WTC11 (cell line): ENCODE data around the gene NBEA.

Source experiments
- AR ChIP-seq: fragments of 250-450 bp; sonication (Bioruptor Pico); IDR thresholded peaks from 2 replicates; pipeline ENCODE4 v1.9.0; 2021; ENCODE audit warnings: mild to moderate bottlenecking
- CREB1 ChIP-seq: sonication (generic); formaldehyde crosslinking; IDR thresholded peaks from 2 replicates; pipeline ENCODE4 v1.8.0; 2023; ENCODE audit warnings: mild to moderate bottlenecking, missing genetic modification reagents
- CREM ChIP-seq: sonication (generic); formaldehyde crosslinking; IDR thresholded peaks from 2 replicates; pipeline ENCODE4 v1.8.1; 2022; ENCODE audit warnings: mild to moderate bottlenecking, missing genetic modification reagents, moderate library complexity
- CTCF ChIP-seq: fragments of 200-600 bp; IDR thresholded peaks from 2 replicates; pipeline ENCODE4 v1.8.0; 2022; ENCODE audit warnings: antibody characterized with exemption
- E2F4 ChIP-seq: sonication (generic); formaldehyde crosslinking; IDR thresholded peaks from 2 replicates; pipeline ENCODE4 v1.8.1; 2022; ENCODE audit warnings: low read depth, mild to moderate bottlenecking, moderate library complexity, missing genetic modification reagents, borderline replicate concordance
- IRF2 ChIP-seq: sonication (generic); formaldehyde crosslinking; IDR thresholded peaks from 2 replicates; pipeline ENCODE4 v1.8.0; 2022; ENCODE audit warnings: low read depth, missing genetic modification reagents, borderline replicate concordance
- MAX ChIP-seq: sonication (generic); formaldehyde crosslinking; IDR thresholded peaks from 2 replicates; pipeline ENCODE4 v1.8.0; 2022; ENCODE audit warnings: mild to moderate bottlenecking, missing genetic modification reagents
- SMAD3 ChIP-seq: sonication (generic); formaldehyde crosslinking; IDR thresholded peaks from 2 replicates; pipeline ENCODE4 v1.8.0; 2022; ENCODE audit warnings: missing genetic modification reagents, mild to moderate bottlenecking, borderline replicate concordance
- ZNF121 ChIP-seq: sonication (generic); formaldehyde crosslinking; IDR thresholded peaks from 2 replicates; pipeline ENCODE4 v1.8.0; 2023; ENCODE audit warnings: missing genetic modification reagents
- ZNF232 ChIP-seq: sonication (generic); formaldehyde crosslinking; IDR thresholded peaks from 2 replicates; pipeline ENCODE4 v1.8.0; 2022; ENCODE audit warnings: mild to moderate bottlenecking, missing genetic modification reagents
- TF ChIP-seq, protein P1 (sequence below): sonication (generic); formaldehyde crosslinking; IDR thresholded peaks from 2 replicates; pipeline ENCODE4 v1.8.1; 2023; ENCODE audit warnings: mild to moderate bottlenecking, missing genetic modification reagents
- TF ChIP-seq, protein P2 (sequence below): sonication (generic); formaldehyde crosslinking; conservative IDR thresholded peaks from 2 replicates; pipeline ENCODE4 v1.8.1; 2022; ENCODE audit warnings: mild to moderate bottlenecking, missing genetic modification reagents
- TF ChIP-seq, protein P3 (sequence below): sonication (generic); formaldehyde crosslinking; IDR thresholded peaks from 2 replicates; pipeline ENCODE4 v1.8.0; 2022; ENCODE audit warnings: missing genetic modification reagents
- TF ChIP-seq, protein P4 (sequence below): sonication (generic); formaldehyde crosslinking; IDR thresholded peaks from 2 replicates; pipeline ENCODE4 v1.8.1; 2023; ENCODE audit warnings: mild to moderate bottlenecking, missing genetic modification reagents, moderate library complexity

DNA sequence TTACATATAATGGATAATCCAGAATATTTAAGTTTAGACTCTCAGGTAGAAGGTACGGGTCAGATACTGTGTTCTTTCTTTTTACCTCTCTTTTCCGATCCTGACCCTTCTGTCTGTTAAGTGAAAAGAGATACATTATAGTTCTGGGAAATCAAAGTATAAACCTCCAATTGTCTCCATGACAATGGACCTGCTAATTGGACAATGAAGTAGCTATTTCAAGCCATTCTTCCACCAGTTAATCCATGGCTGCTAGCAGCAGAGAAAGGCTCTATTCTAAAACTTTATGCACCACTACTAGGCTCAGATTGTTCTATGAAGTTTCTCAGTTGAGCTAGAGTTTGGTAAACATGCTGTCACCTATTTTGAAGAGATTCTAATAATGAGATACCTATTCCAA, 8.3 kb upstream of the NBEA start:
- TF ChIP-seq, protein P1, sequence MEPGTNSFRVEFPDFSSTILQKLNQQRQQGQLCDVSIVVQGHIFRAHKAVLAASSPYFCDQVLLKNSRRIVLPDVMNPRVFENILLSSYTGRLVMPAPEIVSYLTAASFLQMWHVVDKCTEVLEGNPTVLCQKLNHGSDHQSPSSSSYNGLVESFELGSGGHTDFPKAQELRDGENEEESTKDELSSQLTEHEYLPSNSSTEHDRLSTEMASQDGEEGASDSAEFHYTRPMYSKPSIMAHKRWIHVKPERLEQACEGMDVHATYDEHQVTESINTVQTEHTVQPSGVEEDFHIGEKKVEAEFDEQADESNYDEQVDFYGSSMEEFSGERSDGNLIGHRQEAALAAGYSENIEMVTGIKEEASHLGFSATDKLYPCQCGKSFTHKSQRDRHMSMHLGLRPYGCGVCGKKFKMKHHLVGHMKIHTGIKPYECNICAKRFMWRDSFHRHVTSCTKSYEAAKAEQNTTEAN, result no peak
- TF ChIP-seq IRF2 (no peak), CTCF (no peak), MAX (no peak), AR (CRISPR knock-in tag) (no peak), SMAD3 (CRISPR knock-in tag) (no peak), CREB1 (CRISPR knock-in tag) (no peak), ZNF232 (no peak), ZNF121 (CRISPR knock-in tag) (no peak), E2F4 (no peak), CREM (CRISPR knock-in tag) (no peak)
- TF ChIP-seq, protein P2, sequence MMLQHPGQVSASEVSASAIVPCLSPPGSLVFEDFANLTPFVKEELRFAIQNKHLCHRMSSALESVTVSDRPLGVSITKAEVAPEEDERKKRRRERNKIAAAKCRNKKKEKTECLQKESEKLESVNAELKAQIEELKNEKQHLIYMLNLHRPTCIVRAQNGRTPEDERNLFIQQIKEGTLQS (CRISPR knock-in tag), result no peak
- TF ChIP-seq, protein P3, sequence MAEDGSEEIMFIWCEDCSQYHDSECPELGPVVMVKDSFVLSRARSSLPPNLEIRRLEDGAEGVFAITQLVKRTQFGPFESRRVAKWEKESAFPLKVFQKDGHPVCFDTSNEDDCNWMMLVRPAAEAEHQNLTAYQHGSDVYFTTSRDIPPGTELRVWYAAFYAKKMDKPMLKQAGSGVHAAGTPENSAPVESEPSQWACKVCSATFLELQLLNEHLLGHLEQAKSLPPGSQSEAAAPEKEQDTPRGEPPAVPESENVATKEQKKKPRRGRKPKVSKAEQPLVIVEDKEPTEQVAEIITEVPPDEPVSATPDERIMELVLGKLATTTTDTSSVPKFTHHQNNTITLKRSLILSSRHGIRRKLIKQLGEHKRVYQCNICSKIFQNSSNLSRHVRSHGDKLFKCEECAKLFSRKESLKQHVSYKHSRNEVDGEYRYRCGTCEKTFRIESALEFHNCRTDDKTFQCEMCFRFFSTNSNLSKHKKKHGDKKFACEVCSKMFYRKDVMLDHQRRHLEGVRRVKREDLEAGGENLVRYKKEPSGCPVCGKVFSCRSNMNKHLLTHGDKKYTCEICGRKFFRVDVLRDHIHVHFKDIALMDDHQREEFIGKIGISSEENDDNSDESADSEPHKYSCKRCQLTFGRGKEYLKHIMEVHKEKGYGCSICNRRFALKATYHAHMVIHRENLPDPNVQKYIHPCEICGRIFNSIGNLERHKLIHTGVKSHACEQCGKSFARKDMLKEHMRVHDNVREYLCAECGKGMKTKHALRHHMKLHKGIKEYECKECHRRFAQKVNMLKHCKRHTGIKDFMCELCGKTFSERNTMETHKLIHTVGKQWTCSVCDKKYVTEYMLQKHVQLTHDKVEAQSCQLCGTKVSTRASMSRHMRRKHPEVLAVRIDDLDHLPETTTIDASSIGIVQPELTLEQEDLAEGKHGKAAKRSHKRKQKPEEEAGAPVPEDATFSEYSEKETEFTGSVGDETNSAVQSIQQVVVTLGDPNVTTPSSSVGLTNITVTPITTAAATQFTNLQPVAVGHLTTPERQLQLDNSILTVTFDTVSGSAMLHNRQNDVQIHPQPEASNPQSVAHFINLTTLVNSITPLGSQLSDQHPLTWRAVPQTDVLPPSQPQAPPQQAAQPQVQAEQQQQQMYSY (CRISPR knock-in tag), result no peak
- TF ChIP-seq, protein P4, sequence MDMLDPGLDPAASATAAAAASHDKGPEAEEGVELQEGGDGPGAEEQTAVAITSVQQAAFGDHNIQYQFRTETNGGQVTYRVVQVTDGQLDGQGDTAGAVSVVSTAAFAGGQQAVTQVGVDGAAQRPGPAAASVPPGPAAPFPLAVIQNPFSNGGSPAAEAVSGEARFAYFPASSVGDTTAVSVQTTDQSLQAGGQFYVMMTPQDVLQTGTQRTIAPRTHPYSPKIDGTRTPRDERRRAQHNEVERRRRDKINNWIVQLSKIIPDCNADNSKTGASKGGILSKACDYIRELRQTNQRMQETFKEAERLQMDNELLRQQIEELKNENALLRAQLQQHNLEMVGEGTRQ (CRISPR knock-in tag), result no peak
